ENCODE results near the gene ELAPOR1.

ELAPOR1 gene

DNA sequence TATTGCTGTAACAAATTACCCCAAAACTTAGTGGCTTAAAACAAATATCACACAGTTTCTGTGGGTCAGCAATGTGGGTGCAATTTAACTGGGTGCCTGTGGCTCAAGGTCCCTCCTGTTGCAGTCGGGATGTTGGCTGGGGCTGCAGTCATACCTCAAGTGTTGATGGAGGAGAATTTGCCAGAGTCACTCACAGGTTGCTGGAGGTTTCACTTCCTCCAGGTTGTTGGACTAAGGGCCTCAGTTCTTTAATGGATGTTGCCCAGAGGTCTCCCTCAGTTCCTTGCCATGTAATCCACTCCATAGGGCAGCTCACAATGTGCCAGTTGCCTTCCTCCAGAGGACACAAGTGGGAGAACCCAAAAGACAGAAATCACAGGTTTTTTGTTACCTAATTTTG lies 35.6 kb upstream of the ELAPOR1 start:
- TF ChIP-seq, protein P1, sequence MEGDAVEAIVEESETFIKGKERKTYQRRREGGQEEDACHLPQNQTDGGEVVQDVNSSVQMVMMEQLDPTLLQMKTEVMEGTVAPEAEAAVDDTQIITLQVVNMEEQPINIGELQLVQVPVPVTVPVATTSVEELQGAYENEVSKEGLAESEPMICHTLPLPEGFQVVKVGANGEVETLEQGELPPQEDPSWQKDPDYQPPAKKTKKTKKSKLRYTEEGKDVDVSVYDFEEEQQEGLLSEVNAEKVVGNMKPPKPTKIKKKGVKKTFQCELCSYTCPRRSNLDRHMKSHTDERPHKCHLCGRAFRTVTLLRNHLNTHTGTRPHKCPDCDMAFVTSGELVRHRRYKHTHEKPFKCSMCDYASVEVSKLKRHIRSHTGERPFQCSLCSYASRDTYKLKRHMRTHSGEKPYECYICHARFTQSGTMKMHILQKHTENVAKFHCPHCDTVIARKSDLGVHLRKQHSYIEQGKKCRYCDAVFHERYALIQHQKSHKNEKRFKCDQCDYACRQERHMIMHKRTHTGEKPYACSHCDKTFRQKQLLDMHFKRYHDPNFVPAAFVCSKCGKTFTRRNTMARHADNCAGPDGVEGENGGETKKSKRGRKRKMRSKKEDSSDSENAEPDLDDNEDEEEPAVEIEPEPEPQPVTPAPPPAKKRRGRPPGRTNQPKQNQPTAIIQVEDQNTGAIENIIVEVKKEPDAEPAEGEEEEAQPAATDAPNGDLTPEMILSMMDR (IDR thresholded peaks at IDR 0.05; ENCODE audit: insufficient read depth, missing control alignments), result no peak
- DNase-seq (ENCODE audit: insufficient read length, low spot score), result no peak
- no peak for FAIRE-seq

DNA sequence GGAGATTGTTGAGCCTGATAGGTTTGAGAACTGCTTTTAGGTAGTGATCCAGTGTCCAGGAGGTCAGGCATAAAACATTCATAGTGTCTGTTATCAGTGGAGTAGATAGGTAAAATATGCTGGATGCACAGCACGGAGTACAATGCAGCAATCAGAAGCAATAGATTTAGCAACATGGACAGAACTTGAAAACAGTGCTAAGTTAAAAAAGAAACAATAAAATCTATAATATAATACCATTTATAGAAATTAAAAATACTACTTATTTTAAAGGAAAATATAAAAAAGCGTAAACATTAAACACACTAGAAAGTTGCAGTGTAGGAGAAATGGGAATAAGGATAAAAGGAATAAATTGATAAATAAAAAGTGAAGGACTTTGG lies 34.7 kb upstream of the ELAPOR1 start:
- DNase-seq (ENCODE audit: insufficient read length, low spot score) (no peak), FAIRE-seq (no peak)
- TF ChIP-seq, protein P1 (IDR thresholded peaks at IDR 0.05; ENCODE audit: insufficient read depth, missing control alignments), result no peak

DNA sequence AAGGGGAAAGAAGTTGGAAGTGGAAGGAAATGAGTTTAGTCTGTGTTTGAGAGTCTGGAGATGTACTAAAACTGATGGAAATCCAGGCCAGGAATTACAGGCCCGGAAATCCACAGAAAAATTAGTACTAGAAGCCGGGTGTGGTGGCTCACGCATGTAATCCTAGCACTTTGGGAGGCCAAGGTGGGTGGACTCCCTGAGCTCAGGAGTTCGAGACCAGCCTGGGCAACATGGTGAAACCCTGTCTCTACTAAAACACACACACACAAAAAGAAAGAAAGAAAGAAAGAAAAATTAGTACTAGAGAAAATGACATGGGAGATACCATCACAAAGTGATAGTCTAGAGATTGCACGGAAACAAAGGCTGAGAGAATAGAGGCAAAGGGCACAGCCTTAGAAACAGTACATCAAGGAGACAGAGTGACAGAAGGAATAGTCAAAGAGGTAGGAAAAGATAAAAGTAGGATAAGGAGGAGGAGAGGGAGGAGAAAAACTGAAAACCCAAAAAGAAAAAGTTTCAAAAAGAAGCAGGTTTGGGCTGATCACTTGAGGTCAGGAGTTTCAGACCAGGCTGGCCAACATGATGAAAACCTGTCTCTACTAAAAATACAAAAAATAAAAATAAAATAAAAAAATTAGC lies 33.4 kb upstream of the ELAPOR1 start:
- FAIRE-seq, result no peak
- no peak for DNase-seq (ENCODE audit: insufficient read length, low spot score)
- TF ChIP-seq, protein P1 (IDR thresholded peaks at IDR 0.05; ENCODE audit: insufficient read depth, missing control alignments), result no peak

DNA sequence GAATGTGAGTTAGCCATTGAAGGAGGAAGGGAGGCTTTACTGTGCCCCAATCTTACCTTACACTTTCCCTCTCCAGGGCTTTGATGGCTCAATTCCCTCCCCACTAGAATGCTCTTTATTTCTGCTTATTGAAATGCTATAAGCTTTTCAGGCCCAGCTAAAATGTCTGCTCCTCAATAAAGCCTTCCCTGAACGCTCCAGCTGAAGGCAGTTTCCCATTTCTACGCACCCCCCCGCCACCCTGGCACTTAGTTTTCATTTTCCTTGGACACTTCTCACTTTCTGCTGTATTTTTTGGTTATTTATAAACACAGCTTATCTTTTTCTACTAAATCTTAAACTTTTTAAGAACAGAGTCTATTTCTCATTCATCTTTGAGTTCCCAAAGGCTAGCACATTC lies 30.4 kb upstream of the ELAPOR1 start:
- TF ChIP-seq, protein P1 (IDR thresholded peaks at IDR 0.05; ENCODE audit: insufficient read depth, missing control alignments), result no peak
- no peak for FAIRE-seq

DNA sequence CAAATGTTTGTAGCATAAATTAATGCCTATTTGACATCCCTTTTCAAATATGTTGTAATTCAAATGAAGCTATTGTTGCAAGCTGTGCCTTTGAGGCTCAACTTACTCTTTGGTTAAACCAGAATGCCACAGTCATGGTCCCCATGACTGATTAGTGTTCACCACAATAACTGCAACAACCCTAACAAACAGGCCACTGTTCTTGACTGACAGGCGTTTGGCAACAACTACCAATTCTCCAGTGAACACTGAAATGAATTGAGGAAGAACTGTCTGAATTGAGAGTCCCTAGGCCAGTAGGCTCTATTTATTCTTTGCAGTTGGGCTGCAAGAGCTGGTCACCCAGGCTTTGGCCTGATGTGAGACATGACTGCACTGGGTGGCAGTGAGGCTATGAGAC lies 30.0 kb upstream of the ELAPOR1 start:
- no peak for DNase-seq (ENCODE audit: insufficient read length, low spot score)
- FAIRE-seq, result no peak
- TF ChIP-seq, protein P1 (IDR thresholded peaks at IDR 0.05; ENCODE audit: insufficient read depth, missing control alignments), result no peak

More for the DNA sequence above, 30.4 kb upstream of the ELAPOR1 start:
- DNase-seq (ENCODE audit: insufficient read length, low spot score), result no peak

DNA sequence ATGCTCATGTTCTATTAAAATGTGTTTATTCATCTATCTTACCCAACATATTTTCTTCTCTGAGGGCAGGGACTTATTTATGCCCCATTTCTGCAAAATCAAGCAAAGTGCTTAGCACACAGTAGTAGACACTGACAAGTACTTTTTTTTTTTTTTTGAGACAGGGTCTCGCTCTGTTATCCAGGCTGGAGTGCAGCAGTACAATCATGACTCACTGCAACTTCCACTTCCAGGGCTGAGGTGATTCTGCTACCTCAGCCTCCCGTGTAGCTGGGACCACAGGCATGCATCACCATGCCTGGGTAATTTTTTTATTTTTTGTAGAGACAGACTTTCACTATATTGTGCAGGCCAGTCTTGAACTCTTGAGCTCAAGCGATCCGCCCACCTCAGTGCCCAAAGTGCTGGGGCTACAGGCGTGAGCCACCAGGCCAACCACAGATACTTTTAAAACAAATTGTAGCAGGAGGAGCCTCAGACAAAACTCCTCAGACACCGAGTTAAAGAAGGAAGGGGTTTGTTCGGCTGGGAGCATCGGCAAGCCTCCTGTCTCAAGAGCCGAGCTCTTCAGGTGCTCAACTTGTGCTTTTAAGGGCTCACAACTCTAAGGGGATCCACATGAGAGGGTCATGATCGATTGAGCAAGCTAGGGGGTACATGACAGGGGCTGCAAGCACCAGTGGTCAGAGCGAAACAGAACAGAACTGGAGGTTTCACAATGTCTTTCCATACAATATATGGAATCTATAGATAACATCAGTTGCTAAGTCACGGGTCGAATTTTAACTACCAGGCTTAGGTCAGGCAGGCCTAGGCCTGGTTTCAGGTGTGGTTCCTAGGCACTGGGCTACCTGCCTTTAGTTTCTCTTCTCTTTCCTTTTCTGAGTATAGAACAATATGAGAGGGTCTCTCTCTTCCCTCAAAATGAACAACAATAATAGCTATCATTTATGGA lies 29.1 kb upstream of the ELAPOR1 start:
- FAIRE-seq (no peak), DNase-seq (ENCODE audit: insufficient read length, low spot score) (no peak)
- TF ChIP-seq, protein P1 (IDR thresholded peaks at IDR 0.05; ENCODE audit: insufficient read depth, missing control alignments), result no peak

All from D721Med (cell line).